Measurements from ENCODE around the gene PECR.

GRCh38 chr2:216064665-216065064 lies 16.9 kb downstream of the PECR start:
- TF ChIP-seq, protein P1, sequence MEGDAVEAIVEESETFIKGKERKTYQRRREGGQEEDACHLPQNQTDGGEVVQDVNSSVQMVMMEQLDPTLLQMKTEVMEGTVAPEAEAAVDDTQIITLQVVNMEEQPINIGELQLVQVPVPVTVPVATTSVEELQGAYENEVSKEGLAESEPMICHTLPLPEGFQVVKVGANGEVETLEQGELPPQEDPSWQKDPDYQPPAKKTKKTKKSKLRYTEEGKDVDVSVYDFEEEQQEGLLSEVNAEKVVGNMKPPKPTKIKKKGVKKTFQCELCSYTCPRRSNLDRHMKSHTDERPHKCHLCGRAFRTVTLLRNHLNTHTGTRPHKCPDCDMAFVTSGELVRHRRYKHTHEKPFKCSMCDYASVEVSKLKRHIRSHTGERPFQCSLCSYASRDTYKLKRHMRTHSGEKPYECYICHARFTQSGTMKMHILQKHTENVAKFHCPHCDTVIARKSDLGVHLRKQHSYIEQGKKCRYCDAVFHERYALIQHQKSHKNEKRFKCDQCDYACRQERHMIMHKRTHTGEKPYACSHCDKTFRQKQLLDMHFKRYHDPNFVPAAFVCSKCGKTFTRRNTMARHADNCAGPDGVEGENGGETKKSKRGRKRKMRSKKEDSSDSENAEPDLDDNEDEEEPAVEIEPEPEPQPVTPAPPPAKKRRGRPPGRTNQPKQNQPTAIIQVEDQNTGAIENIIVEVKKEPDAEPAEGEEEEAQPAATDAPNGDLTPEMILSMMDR (conservative IDR thresholded peaks at IDR 0.05), result no peak
- no peak for TF ChIP-seq ZFX (IDR thresholded peaks at IDR 0.05)

Data from C4-2B (cell line).